GM10248 (cell line): ENCODE measurements around the gene ANKRD12.
A peak's percentile ranks its signal among the peaks of the same experiment; 100 is the strongest.

ENCODE experiments used
- CTCF ChIA-PET: fragments of 300-600 bp; sonication (Branson Sonifier 250); formaldehyde crosslinking; extraction: SDS; loops from one replicate; lab custom pipeline; 2021; ENCODE audit warnings: antibody characterized with exemption; lab: Yijun Ruan, JAX
- POLR2A ChIA-PET: fragments of 350-650 bp; sonication (Branson Sonifier 250); formaldehyde crosslinking; extraction: SDS; loops from one replicate; lab custom pipeline; 2020; ENCODE audit warnings: antibody characterized with exemption; lab: Yijun Ruan, JAX
- DNase-seq: peaks from one replicate; pipeline ENCODE4 v3.0.0; 2012; ENCODE audit errors: extremely low spot score
- CTCF ChIP-seq: IDR thresholded peaks from 2 replicates; pipeline ENCODE4 v1.5.1; 2012; ENCODE audit warnings: mild to moderate bottlenecking, low read depth; ENCODE audit errors: extremely low read depth, missing control alignments, control extremely low read depth

Gene ANKRD12

GRCh38 chr18:9333441-9334328 lies 197.1 kb downstream of the ANKRD12 start:
- CTCF ChIA-PET = interaction anchor here (0.9 to 1.9 kb wide), 8 partner anchors 9 to 183 kb away, joined by 3 to 6 read pairs (median 3); no protein-coding TSS in a partner anchor
- DNase-seq = no peak
- no peak for TF ChIP-seq CTCF
- POLR2A ChIA-PET = interaction anchor here (0.6 to 0.7 kb wide), 3 partner anchors 76 to 158 kb away, joined by 3 to 4 read pairs (median 3); no protein-coding TSS in a partner anchor

- POLR2A ChIA-PET = interaction anchor here (0.6 to 1.0 kb wide), 4 partner anchors 12 to 158 kb away, joined by 3 to 4 read pairs (median 4); no protein-coding TSS in a partner anchor
- TF ChIP-seq CTCF = peak; percentile 46
- DNase-seq = peak; percentile 99
- CTCF ChIA-PET = interaction anchor here (0.9 to 1.9 kb wide), 9 partner anchors 8 to 182 kb away, joined by 3 to 6 read pairs (median 3); no protein-coding TSS in a partner anchor
These were observed 197.9 kb downstream of the ANKRD12 start, which contains the start of gene TWSG1 for GRCh38 chr18:9334329-9334972. TWSG1 (plus strand) TSS chr18:9334773; CDS start chr18:9337230, 2,457 bp downstream.

GRCh38 chr18:9334973-9335696 lies 198.6 kb downstream of the ANKRD12 start:
- peak; percentile 46 for DNase-seq
- ChIA-PET POLR2A (interaction anchor here (1.0 kb wide), 1 partner anchor 11 kb away, joined by 4 read pairs; no protein-coding TSS in a partner anchor), CTCF (interaction anchor here (0.9 to 1.5 kb wide), 5 partner anchors 14 to 181 kb away, joined by 3 to 5 read pairs (median 3); no protein-coding TSS in a partner anchor)
- no peak for TF ChIP-seq CTCF
